SK-N-MC (cell line): ENCODE results near the gene UNC119B.

Experiments
- DNase-seq: peaks from one replicate; pipeline ENCODE4 v3.0.0-alpha.2; 2011; ENCODE audit warnings: low read depth, low spot score
- H3K27ac ChIP-seq: fragments of 200-600 bp; sonication (generic); 2 replicates; pipeline ENCODE4 v1.5.1; 2016; ENCODE audit warnings: mixed run types
- H3K36me3 ChIP-seq: fragments of 200-600 bp; sonication (generic); 2 replicates; pipeline ENCODE4 v1.6.1; 2017; ENCODE audit warnings: antibody characterized with exemption, low read length, mixed read lengths; ENCODE audit not compliant: insufficient read depth
- H3K4me3 ChIP-seq: fragments of 200-600 bp; sonication (generic); 2 replicates; pipeline ENCODE4 v1.5.1; 2016
- H3K9ac ChIP-seq: fragments of 200-600 bp; sonication (generic); 2 replicates; pipeline ENCODE4 v1.8.0; 2017; ENCODE audit warnings: mixed run types, mixed read lengths; ENCODE audit not compliant: insufficient read length
- H3K9me3 ChIP-seq: fragments of 200-600 bp; sonication (generic); 2 replicates; pipeline ENCODE4 v1.6.1; 2017; ENCODE audit warnings: low read depth, mild to moderate bottlenecking, antibody characterized with exemption, low read length, moderate library complexity, mixed read lengths
- EZH2 ChIP-seq: fragments of 200-600 bp; sonication (generic); IDR thresholded peaks from one replicate; pipeline ENCODE4 v1.6.1; 2017; ENCODE audit warnings: antibody characterized with exemption
- FOXP2 ChIP-seq: optimal IDR thresholded peaks from 2 replicates; pipeline ENCODE3; 2011; ENCODE audit warnings: mild to moderate bottlenecking, moderate library complexity; ENCODE audit not compliant: insufficient read depth; ENCODE audit errors: extremely low read length, control extremely low read depth
- POLR2AphosphoS5 ChIP-seq: IDR thresholded peaks from 2 replicates; pipeline ENCODE4 v1.6.1; 2012; ENCODE audit warnings: mild to moderate bottlenecking, low read depth, low read length, borderline replicate concordance

Gene UNC119B

GRCh38 chr12:120762086-120762485 lies 51.8 kb downstream of the UNC119B start:
- no peak overlapping the region for H3K9ac ChIP-seq
- H3K36me3 ChIP-seq, result peaks cover 34% of the 10 kb centered on the region; the same call in 1 of the 2 replicates
- H3K27ac ChIP-seq, result peak overlapping the region; percentile 67
- no peak for TF ChIP-seq FOXP2
- TF ChIP-seq POLR2AphosphoS5, result no peak
- H3K4me3 ChIP-seq, result no peak overlapping the region
- no peaks in the 10 kb centered on the region for H3K9me3 ChIP-seq
- DNase-seq, result no peak

- H3K9me3 ChIP-seq, result no peaks in the 10 kb centered on the region
- TF ChIP-seq FOXP2, result no peak
- no peak for TF ChIP-seq EZH2
- TF ChIP-seq POLR2AphosphoS5, result no peak
- peaks cover 46% of the 10 kb centered on the region; the same call in 1 of the 2 replicates for H3K36me3 ChIP-seq
Observed at GRCh38 chr12:120763250-120763649, 53.0 kb downstream of the UNC119B start.

DNA sequence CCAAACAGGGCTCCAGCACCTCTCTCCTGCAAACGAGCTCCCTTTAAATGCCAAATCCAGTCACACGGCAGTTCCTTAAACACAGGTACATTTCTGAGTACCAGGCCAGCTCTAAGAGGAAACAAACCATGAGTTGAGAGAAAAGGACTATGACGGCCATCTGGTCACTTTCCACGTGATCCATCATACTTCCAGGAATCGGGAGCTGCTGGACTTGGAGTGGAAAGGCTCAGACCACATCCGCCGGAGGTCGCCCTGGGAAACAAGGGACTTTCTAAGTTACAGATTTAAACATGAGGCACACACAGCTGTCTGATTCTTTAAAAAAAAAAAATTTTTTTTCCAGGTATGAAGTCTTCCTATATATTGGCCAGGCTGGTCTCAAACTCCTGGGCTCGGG lies 54.6 kb downstream of the UNC119B start:
- H3K27ac ChIP-seq, result no peak overlapping the region
- peaks cover 51% of the 10 kb centered on the region; the same call in 1 of the 2 replicates for H3K36me3 ChIP-seq
- no peak for TF ChIP-seq FOXP2
- TF ChIP-seq POLR2AphosphoS5, result no peak
- no peak for TF ChIP-seq EZH2
- H3K9me3 ChIP-seq, result no peaks in the 10 kb centered on the region
- DNase-seq, result no peak
- H3K9ac ChIP-seq, result no peak overlapping the region
- no peak overlapping the region for H3K4me3 ChIP-seq

More at GRCh38 chr12:120763250-120763649, 53.0 kb downstream of the UNC119B start:
- Histone ChIP-seq H3K27ac (no peak overlapping the region), H3K9ac (no peak overlapping the region), H3K4me3 (no peak overlapping the region)
- DNase-seq, result no peak

GRCh38 chr12:120766566-120766965 lies 56.3 kb downstream of the UNC119B start:
- no peak for DNase-seq
- H3K9ac ChIP-seq, result no peak overlapping the region
- no peak overlapping the region for H3K27ac ChIP-seq
- no peak overlapping the region for H3K4me3 ChIP-seq
- no peak for TF ChIP-seq POLR2AphosphoS5
- TF ChIP-seq EZH2, result no peak
- no peak for TF ChIP-seq FOXP2
- no peaks in the 10 kb centered on the region for H3K9me3 ChIP-seq
- peaks cover 47% of the 10 kb centered on the region; the same call in 1 of the 2 replicates for H3K36me3 ChIP-seq

DNA sequence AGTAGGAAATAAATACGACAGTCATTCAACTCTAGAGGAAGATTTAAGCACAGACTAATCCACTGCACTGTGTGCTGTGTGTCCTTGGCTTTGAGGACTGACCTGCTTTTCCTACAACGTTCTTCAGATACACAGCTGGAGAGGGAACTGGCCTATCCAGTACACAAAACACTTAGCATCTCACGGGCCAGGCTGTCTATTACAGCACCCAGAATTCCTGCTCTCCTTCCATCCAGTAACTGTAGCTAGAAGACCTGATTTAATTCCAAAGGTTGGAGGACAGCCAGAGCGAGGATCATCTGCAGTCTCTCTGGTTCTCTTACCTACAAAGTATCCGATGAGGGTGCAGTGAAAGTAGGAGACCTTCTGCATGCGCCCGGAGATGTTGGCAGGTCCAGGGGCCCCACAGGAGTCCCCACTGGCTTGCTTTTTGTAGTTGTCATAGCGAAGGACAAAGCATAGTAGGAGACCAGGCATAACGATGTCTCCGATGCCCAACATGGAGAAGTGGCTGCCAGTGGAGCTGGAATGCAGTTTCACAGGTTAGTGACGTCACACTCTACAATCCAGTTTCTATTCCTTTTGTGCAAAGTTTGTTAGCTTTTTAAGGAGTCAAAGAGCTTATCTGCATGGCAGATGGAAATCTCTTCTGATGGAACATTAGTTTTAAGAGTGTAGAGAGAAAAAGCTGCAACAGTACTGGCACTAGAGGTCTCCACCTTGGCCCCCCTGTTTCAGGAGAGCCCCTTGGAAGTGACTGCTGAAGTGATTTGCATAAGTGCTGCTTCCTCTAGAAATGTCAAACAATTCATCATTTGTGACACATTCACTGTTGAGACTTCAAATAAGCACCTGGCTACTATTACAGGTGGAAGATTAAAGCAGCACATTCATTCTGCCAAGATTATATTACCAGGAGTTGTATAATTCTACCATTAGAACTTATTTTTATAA lies 57.1 kb downstream of the UNC119B start:
- H3K27ac ChIP-seq, result no peak overlapping the region
- TF ChIP-seq FOXP2, result no peak
- TF ChIP-seq POLR2AphosphoS5, result no peak
- TF ChIP-seq EZH2, result no peak
- H3K9ac ChIP-seq, result no peak overlapping the region
- H3K36me3 ChIP-seq, result peaks cover 43% of the 10 kb centered on the region; the same call in 1 of the 2 replicates
- H3K9me3 ChIP-seq, result no peaks in the 10 kb centered on the region
- no peak for DNase-seq
- H3K4me3 ChIP-seq, result no peak overlapping the region

DNA sequence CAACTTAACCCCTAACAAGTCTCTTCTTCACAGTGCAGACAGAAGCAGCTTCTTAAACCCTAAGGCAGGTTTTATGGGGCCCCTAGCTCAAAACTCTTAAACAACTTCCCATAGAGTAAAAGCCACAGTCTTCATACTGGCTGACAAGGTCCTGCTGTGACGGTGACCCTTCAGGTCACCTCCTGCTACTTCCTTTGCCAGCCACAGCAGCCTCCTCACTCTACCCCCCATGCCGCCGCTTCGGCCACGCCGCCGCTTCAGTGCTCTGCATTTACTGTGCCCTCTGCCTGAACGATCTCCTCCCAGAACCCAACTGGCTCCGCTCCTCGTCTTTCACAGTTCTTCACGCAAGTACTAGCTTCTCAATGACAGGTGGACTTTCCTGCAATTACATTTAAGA lies 60.8 kb downstream of the UNC119B start:
- H3K4me3 ChIP-seq, result no peak overlapping the region
- H3K27ac ChIP-seq, result no peak overlapping the region
- TF ChIP-seq FOXP2 (no peak), EZH2 (no peak), POLR2AphosphoS5 (no peak)
- no peaks in the 10 kb centered on the region for H3K9me3 ChIP-seq
- H3K36me3 ChIP-seq, result peaks cover 26% of the 10 kb centered on the region; the same call in 1 of the 2 replicates
- no peak overlapping the region for H3K9ac ChIP-seq
- no peak for DNase-seq
